ENCODE data around the gene ELF1.

DNA sequence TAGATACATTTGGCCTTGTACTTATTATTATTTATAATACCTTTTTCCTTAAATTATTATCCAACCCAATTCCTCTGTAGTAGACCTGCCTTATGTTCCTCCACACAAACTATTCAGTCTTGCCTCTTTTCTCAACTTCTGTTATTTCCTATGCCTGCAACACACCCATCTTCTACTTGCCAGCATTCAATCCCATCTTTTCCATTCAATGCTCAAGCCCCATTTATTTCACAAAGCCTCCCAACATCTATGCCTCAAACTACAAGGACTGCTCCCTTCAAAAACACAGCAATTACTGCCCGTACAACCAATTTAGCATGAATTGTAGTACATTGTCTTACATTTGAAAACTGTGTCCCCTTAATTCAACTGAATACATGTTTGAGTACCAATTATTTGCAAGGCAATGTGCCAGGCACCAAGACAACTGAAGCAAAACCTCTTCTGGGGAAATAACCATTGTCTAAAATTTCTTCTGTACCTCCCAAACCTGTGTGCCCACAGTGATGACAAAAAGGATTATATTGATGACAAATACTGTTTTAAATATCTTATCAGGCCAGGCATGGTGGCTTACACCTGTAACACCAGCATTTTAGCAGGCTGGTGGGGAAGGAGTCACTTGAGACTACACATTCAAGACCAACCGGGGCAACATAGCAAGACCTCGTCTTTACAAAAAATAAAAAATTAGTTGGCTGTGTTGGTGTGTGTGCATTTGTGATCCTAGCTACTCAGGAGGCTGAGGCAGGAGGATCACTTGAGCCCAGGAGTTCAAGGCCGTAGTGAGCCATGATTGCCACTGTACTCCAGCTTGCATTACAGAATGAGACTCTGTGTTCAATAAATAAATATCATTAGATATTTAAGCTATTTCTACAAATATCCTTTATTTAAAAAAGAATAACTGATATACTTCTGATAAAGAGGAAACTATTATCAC, 35.1 kb downstream of the ELF1 start:
- TF ChIP-seq POLR2AphosphoS5 (IDR thresholded peaks at IDR 0.05; ENCODE audit: low read depth, low read length) (no peak), POLR2A (IDR thresholded peaks at IDR 0.05; ENCODE audit: low read depth, low read length) (no peak), TAF1 (IDR thresholded peaks at IDR 0.05; ENCODE audit: low read depth, low read length) (no peak), PAX5 (IDR thresholded peaks at IDR 0.05; ENCODE audit: insufficient read depth, low read length, severe bottlenecking) (no peak), POU2F2 (IDR thresholded peaks at IDR 0.05; ENCODE audit: low read depth, low read length) (no peak), SPI1 (IDR thresholded peaks at IDR 0.05; ENCODE audit: low read depth, low read length) (no peak)
